Measurements from ENCODE around the gene GDAP2.

The GDAP2 gene

DNA sequence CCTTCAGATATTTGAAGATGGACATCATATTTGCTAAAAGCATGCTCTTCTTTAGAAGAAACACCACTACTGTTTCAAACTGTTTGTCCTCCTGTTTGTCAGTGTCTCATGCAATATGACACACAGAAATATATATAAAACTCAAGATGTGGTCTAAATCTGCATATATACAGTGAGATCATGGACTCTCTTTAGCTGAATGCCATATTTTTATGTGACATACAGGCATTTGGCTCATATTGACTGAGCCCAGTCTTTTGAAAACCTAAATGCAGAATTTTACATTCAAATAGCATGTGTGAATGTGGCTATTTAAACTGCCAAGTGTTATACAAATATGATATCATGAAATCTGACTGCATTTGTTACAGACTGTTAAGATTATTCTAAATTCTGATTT, 18.4 kb downstream of the GDAP2 start:
- no peak overlapping the region for H3K4me3 ChIP-seq (ENCODE audit: control insufficient read depth, low read depth, low read length)
- TF ChIP-seq CTCF (IDR thresholded peaks at IDR 0.05; ENCODE audit: control insufficient read depth, insufficient read depth, low read depth, low read length, missing control alignments) = no peak

GRCh38 chr1:117905019-117905418, 24.4 kb downstream of the GDAP2 start:
- no peak for DNase-seq (ENCODE audit: low read depth)
- no peak overlapping the region for H3K4me3 ChIP-seq (ENCODE audit: control insufficient read depth, low read depth, low read length)
- no peak for TF ChIP-seq CTCF (IDR thresholded peaks at IDR 0.05; ENCODE audit: control insufficient read depth, insufficient read depth, low read depth, low read length, missing control alignments)

More for the DNA sequence above, 18.4 kb downstream of the GDAP2 start:
- no peak for DNase-seq (ENCODE audit: low read depth)

- DNase-seq (ENCODE audit: low read depth) = no peak
- no peak overlapping the region for H3K4me3 ChIP-seq (ENCODE audit: control insufficient read depth, low read depth, low read length)
- TF ChIP-seq CTCF (IDR thresholded peaks at IDR 0.05; ENCODE audit: control insufficient read depth, insufficient read depth, low read depth, low read length, missing control alignments) = no peak
Observed at GRCh38 chr1:117904485-117904884, 24.9 kb downstream of the GDAP2 start.

DNA sequence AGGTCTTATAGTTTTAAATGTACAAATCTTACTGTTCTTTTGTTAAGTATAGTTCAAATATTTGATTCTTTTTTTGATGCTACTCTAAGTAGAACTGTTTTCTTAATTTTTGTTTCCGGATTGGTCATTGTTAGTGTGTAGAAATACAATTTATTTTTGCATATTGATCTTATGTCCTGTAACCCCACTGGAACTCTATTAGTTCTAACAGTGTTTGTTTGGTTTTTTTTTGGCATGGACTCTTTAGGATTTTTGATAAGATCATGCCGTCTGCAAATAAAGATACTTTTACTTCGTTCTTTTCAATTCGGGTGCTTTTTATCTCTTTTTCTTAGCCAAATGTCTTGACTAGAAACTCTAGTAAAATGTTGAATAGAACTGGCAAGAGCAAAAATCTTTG, 26.5 kb downstream of the GDAP2 start:
- no peak for DNase-seq (ENCODE audit: low read depth)
- H3K4me3 ChIP-seq (ENCODE audit: control insufficient read depth, low read depth, low read length) = no peak overlapping the region
- TF ChIP-seq CTCF (IDR thresholded peaks at IDR 0.05; ENCODE audit: control insufficient read depth, insufficient read depth, low read depth, low read length, missing control alignments) = no peak

GRCh38 chr1:117899801-117900200, 29.6 kb downstream of the GDAP2 start:
- no peak for DNase-seq (ENCODE audit: low read depth)
- no peak for TF ChIP-seq CTCF (IDR thresholded peaks at IDR 0.05; ENCODE audit: control insufficient read depth, insufficient read depth, low read depth, low read length, missing control alignments)
- no peak overlapping the region for H3K4me3 ChIP-seq (ENCODE audit: control insufficient read depth, low read depth, low read length)

DNA sequence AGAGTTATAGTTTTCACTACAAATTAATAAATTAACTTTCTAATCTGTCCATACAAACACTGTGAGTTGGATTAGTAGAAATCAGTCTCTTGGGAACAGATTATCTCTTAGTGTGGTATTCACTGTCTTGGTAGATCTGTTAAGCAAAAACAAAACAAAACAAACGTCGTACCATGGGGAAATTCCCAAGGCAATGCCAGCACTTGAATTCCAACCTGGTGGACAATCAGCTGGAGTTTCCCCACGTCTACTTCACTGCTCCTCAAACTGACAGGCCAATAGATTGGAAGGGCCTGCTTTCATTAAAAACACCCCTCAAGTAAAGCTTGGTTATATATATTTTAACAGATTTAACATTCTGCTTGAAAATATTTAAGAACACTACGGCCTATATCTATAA, 31.9 kb downstream of the GDAP2 start:
- DNase-seq (ENCODE audit: low read depth) = no peak
- no peak overlapping the region for H3K4me3 ChIP-seq (ENCODE audit: control insufficient read depth, low read depth, low read length)
- TF ChIP-seq CTCF (IDR thresholded peaks at IDR 0.05; ENCODE audit: control insufficient read depth, insufficient read depth, low read depth, low read length, missing control alignments) = no peak

Measured in AG09309 (cell line).